HCT116 (cell line): ENCODE results near the gene LY9.

Source experiments
- ATF3 ChIP-seq: IDR thresholded peaks from 2 replicates; pipeline ENCODE4 v1.6.1; 2012
- CEBPB ChIP-seq: IDR thresholded peaks from 2 replicates; pipeline ENCODE4 v1.6.1; 2012; ENCODE audit warnings: low read depth
- CTCF ChIP-seq, 3 experiments: fragments of 200-600 bp in 1 of 3; sonication (generic) in 1 of 3; IDR thresholded peaks in 2 of 3; conservative IDR thresholded peaks in 1 of 3; 2 replicates each; pipeline ENCODE4 v1.5.1; 2012 to 2017; ENCODE audit warnings: low read depth in 2 of 3, low read length in 2 of 3, antibody characterized with exemption in 1 of 3, borderline replicate concordance in 1 of 3, control low read depth in 1 of 3, mild to moderate bottlenecking in 1 of 3, mixed read lengths in 1 of 3, mixed run types in 1 of 3, moderate library complexity in 1 of 3; ENCODE audit not compliant: insufficient read depth in 1 of 3
- EZH2 ChIP-seq: fragments of 200-600 bp; sonication (generic); IDR thresholded peaks from 2 replicates; pipeline ENCODE4 v1.6.1; 2017; ENCODE audit warnings: antibody characterized with exemption, mixed run types
- POLR2A ChIP-seq: IDR thresholded peaks from 2 replicates; pipeline ENCODE4 v1.7.0; 2011; ENCODE audit warnings: borderline replicate concordance; ENCODE audit not compliant: insufficient read depth, insufficient read length; ENCODE audit errors: extremely low read depth
- POLR2AphosphoS5 ChIP-seq: IDR thresholded peaks from 2 replicates; pipeline ENCODE4 v1.6.1; 2011; ENCODE audit warnings: mild to moderate bottlenecking, low read depth, low read length, moderate library complexity
- YY1 ChIP-seq: IDR thresholded peaks from 2 replicates; pipeline ENCODE4 v1.6.1; 2011; ENCODE audit warnings: low read length, low read depth, moderate library complexity, mild to moderate bottlenecking; ENCODE audit not compliant: insufficient replicate concordance; ENCODE audit errors: extremely low read depth
- TF ChIP-seq, protein P1 (sequence below): IDR thresholded peaks from 2 replicates; pipeline ENCODE4 v1.6.1; 2011; ENCODE audit warnings: mild to moderate bottlenecking, low read length, moderate library complexity; ENCODE audit not compliant: insufficient replicate concordance; ENCODE audit errors: extremely low read depth

GRCh38 chr1:160866695-160867260 lies 70.8 kb downstream of the LY9 start:
- TF ChIP-seq EZH2: no peak
- TF ChIP-seq CTCF (IDR thresholded peaks at IDR 0.05 in 2 of 3, conservative IDR thresholded peaks at IDR 0.05 in 1 of 3; ENCODE audit: borderline replicate concordance in 1 of 3, insufficient read depth in 1 of 3, low read depth in 2 of 3, low read length in 2 of 3): no peak
- no peak for TF ChIP-seq POLR2A
- TF ChIP-seq POLR2AphosphoS5: no peak
- TF ChIP-seq, protein P1, sequence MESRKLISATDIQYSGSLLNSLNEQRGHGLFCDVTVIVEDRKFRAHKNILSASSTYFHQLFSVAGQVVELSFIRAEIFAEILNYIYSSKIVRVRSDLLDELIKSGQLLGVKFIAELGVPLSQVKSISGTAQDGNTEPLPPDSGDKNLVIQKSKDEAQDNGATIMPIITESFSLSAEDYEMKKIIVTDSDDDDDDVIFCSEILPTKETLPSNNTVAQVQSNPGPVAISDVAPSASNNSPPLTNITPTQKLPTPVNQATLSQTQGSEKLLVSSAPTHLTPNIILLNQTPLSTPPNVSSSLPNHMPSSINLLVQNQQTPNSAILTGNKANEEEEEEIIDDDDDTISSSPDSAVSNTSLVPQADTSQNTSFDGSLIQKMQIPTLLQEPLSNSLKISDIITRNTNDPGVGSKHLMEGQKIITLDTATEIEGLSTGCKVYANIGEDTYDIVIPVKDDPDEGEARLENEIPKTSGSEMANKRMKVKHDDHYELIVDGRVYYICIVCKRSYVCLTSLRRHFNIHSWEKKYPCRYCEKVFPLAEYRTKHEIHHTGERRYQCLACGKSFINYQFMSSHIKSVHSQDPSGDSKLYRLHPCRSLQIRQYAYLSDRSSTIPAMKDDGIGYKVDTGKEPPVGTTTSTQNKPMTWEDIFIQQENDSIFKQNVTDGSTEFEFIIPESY: no peak
- TF ChIP-seq CEBPB: no peak
- no peak for TF ChIP-seq ATF3
- no peak for TF ChIP-seq YY1
